Activated CD8-positive, alpha-beta memory T cell treated with anti-CD3 and anti-CD28 coated beads, Interleukin-2, amount 50 U/mL, for 24 hours (primary cell): ENCODE data around the gene TRAPPC2L.
"Not testable (repeated sequence)": the region's sequence is repeated elsewhere in the genome, so short reads cannot be mapped to it uniquely, and the experiment has no call there.

Experiments used
- DNase-seq: peaks from one replicate; pipeline ENCODE4 v3.0.0-alpha.2; 2020; ENCODE audit errors: extremely low read depth

TRAPPC2L gene

GRCh38 chr16:88818575-88818874 is 38.4 kb upstream of the TRAPPC2L start:
- no peak for DNase-seq

- DNase-seq = no peak
These were observed 37.8 kb upstream of the TRAPPC2L start for GRCh38 chr16:88819126-88819525.

GRCh38 chr16:88820385-88821025 is 36.4 kb upstream of the TRAPPC2L start:
- no peak for DNase-seq

GRCh38 chr16:88821168-88821850 is 35.6 kb upstream of the TRAPPC2L start:
- DNase-seq = no peak

GRCh38 chr16:88822281-88823040 is 34.5 kb upstream of the TRAPPC2L start:
- no peak for DNase-seq

- DNase-seq = not testable (repeated sequence)
These were observed 33.3 kb upstream of the TRAPPC2L start for GRCh38 chr16:88823646-88824045.

GRCh38 chr16:88824256-88825077 is 32.5 kb upstream of the TRAPPC2L start:
- no peak for DNase-seq

GRCh38 chr16:88825146-88825545 is 31.8 kb upstream of the TRAPPC2L start:
- no peak for DNase-seq

GRCh38 chr16:88826070-88826840 is 30.7 kb upstream of the TRAPPC2L start:
- DNase-seq = no peak

- DNase-seq = no peak
These were observed 29.2 kb upstream of the TRAPPC2L start for GRCh38 chr16:88827727-88828126.

GRCh38 chr16:88828711-88829110 is 28.2 kb upstream of the TRAPPC2L start:
- no peak for DNase-seq

- no peak for DNase-seq
These were observed 26.7 kb upstream of the TRAPPC2L start for GRCh38 chr16:88830258-88830657.

GRCh38 chr16:88830783-88831182 is 26.1 kb upstream of the TRAPPC2L start:
- no peak for DNase-seq

- no peak for DNase-seq
These were observed 25.1 kb upstream of the TRAPPC2L start for GRCh38 chr16:88831838-88832237.

- DNase-seq = no peak
These were observed 23.8 kb upstream of the TRAPPC2L start for GRCh38 chr16:88833086-88833485.

- DNase-seq = no peak
These were observed 22.3 kb upstream of the TRAPPC2L start for GRCh38 chr16:88834670-88835069.

GRCh38 chr16:88835383-88835782 is 21.5 kb upstream of the TRAPPC2L start:
- DNase-seq = no peak

- DNase-seq = no peak
These were observed 21.1 kb upstream of the TRAPPC2L start for GRCh38 chr16:88835818-88836217.

- DNase-seq = no peak
These were observed 20.1 kb upstream of the TRAPPC2L start for GRCh38 chr16:88836791-88837190.

- DNase-seq = no peak
These were observed 19.1 kb upstream of the TRAPPC2L start for GRCh38 chr16:88837806-88838205.

- no peak for DNase-seq
These were observed 18.4 kb upstream of the TRAPPC2L start for GRCh38 chr16:88838566-88838965.
